ENCODE results near the gene RNU6-8. TPM values are rescaled to one million over a fixed set of nuclear protein-coding genes. Genes with fewer than 3 reads are reported as not detected.

RNU6-8 gene
- total and polyA plus RNA-seq, 10 of the 15 experiments (the other 5 are each of a cell fraction or from before 2014, with no cell fraction given), result not detected

GRCh38 chr14:32250681-32251080 is 47.6 kb upstream of the RNU6-8 start:
- Histone ChIP-seq H4K20me1 (ENCODE audit: control insufficient read depth, insufficient read depth) (no peaks in the 10 kb centered on the region), H3K4me2 (ENCODE audit: control insufficient read depth, insufficient read depth) (no peak overlapping the region), H3K27me3 (replicated peaks in 1 of 2; ENCODE audit: control insufficient read depth in 2 of 2, insufficient read depth in 2 of 2, low read length in 1 of 2) (no peaks in the 10 kb centered on the region), H3K9me3 (replicated peaks; ENCODE audit: control insufficient read depth, insufficient read depth, low read length) (no peaks in the 10 kb centered on the region), H3K27ac (ENCODE audit: control insufficient read depth, insufficient read depth) (no peak overlapping the region), H3K36me3 (ENCODE audit: control insufficient read depth in 2 of 2, insufficient read depth in 2 of 2, low read length in 1 of 2) (no peaks in the 10 kb centered on the region), H2AFZ (ENCODE audit: control insufficient read depth, low read depth, low read length) (no peak overlapping the region), H3K79me2 (ENCODE audit: control insufficient read depth, insufficient read depth, low read length) (no peaks in the 10 kb centered on the region), H3K9ac (ENCODE audit: control insufficient read depth, insufficient read depth, low read length) (no peak overlapping the region), H3K4me1 (ENCODE audit: control insufficient read depth, insufficient read depth, low read length) (no peaks in the 10 kb centered on the region), H3K4me3 (no peak overlapping the region)
- FAIRE-seq (no peak), ATAC-seq (no peak), DNase-seq (ENCODE audit: low read depth, low spot score) (no peak)
- RAD21 ChIA-PET (ENCODE audit: unreplicated experiment), result interaction anchor here (1.0 to 5.8 kb wide), 9 partner anchors 21 to 739 kb away, joined by 3 to 99 read pairs (median 4); partner anchors contain the start of gene RNU6-8
- in situ Hi-C loops (cut with MboI) (loop anchor here (5.0 kb wide), 1 partner anchor 178 kb away; no protein-coding TSS in a partner anchor), intact Hi-C loops (cut with micrococcal nuclease; ENCODE audit: unreplicated experiment) (no loop called here)
- no TSS peak for BruUV-seq (replicated peaks)
- CTCF ChIA-PET, result interaction anchor here (0.6 to 11.7 kb wide), 22 partner anchors 8 to 745 kb away, joined by 3 to 300 read pairs (median 4); partner anchors contain the start of gene ARHGAP5
- POLR2A ChIA-PET, result interaction anchor here (0.6 kb wide), 1 partner anchor 209 kb away, joined by 3 read pairs; no protein-coding TSS in a partner anchor
- TF ChIP-seq ATF7 (IDR thresholded peaks at IDR 0.05; ENCODE audit: low read depth) (no peak), ZBTB4 (CRISPR knock-in tag; IDR thresholded peaks at IDR 0.05) (no peak), PRDM15 (CRISPR knock-in tag; IDR thresholded peaks at IDR 0.05) (no peak), ZZZ3 (IDR thresholded peaks at IDR 0.05; ENCODE audit: control insufficient read depth, insufficient read length, low read depth) (no peak), NFIC (IDR thresholded peaks at IDR 0.05; ENCODE audit: low read depth, low read length) (no peak), SIX5 (IDR thresholded peaks at IDR 0.05; ENCODE audit: low read depth, low read length, severe bottlenecking) (no peak), NFYA (IDR thresholded peaks at IDR 0.05; ENCODE audit: borderline replicate concordance, low read depth, low read length) (no peak)
- WGBS (ENCODE audit: insufficient coverage, insufficient replicate concordance, low lambda C conversion rate, missing lambda C conversion rate), result 39% methylated on average over 3 of the region's 3 CpGs
- SMC1A ChIA-PET (ENCODE audit: uncharacterized antibody, unreplicated experiment), result interaction anchor here (0.7 to 7.6 kb wide), 16 partner anchors 8 to 793 kb away, joined by 3 to 154 read pairs (median 5); partner anchors contain the start of gene DTD2

Data from GM12878 (cell line).